Measurements from ENCODE around the gene MARVELD1. TPM values are rescaled to one million over a fixed set of nuclear protein-coding genes. Genes with fewer than 3 reads are reported as not detected.
A peak's percentile ranks its signal among the peaks of the same experiment; 100 is the strongest.

The MARVELD1 gene
- total RNA-seq, 1 donor from 2014 or later = 0.31 TPM

- Mint-ChIP-seq H3K27ac (no peak overlapping the region), H3K36me3 (ENCODE audit: low read depth) (peaks cover 49% of the 10 kb centered on the region), H3K4me3 (no peak overlapping the region), H3K27me3 (no peaks in the 10 kb centered on the region), H3K4me1 (peaks cover 13% of the 10 kb centered on the region), H3K9me3 (no peaks in the 10 kb centered on the region)
- POLR2A ChIA-PET = no interaction called here
- DNase-seq (no peak), ATAC-seq (ENCODE audit: low read depth) (no peak)
- TF ChIP-seq CTCF (IDR thresholded peaks at IDR 0.05) = no peak
- CTCF ChIA-PET = interaction anchor here (0.9 to 8.1 kb wide), 2 partner anchors 13 to 58 kb away, joined by 3 to 86 read pairs; partner anchors contain the start of gene AVPI1
- intact Hi-C loops (cut with micrococcal nuclease) = no loop called here
These were observed 39.6 kb upstream of the MARVELD1 start for GRCh38 chr10:97673736-97674525.

DNA sequence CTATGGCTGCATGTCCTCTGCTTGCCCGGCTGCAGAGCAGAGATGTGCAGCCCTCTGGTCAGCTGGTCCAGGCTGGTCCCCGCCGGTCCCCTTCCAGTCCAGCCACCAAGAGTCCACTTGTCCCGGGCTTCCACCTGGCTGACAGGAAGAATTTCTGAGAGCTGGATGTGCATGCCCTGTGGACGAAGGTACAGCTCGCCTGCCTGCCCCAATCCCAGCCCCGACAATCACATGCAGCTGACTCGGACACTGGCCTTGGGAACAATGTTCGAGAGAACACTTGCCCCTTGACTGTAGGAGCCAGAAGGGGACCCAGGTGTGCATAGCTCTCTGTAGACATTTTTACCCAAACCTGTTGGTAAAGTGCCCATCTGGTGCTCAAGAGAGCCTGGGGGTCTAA is 38.3 kb upstream of the MARVELD1 start:
- Mint-ChIP-seq H3K36me3 (ENCODE audit: low read depth) (peaks cover 43% of the 10 kb centered on the region), H3K4me1 (peaks cover 13% of the 10 kb centered on the region), H3K4me3 (no peak overlapping the region), H3K27ac (no peak overlapping the region), H3K27me3 (no peaks in the 10 kb centered on the region), H3K9me3 (no peaks in the 10 kb centered on the region)
- no peak for TF ChIP-seq CTCF (IDR thresholded peaks at IDR 0.05)
- no peak for DNase-seq
- no peak for ATAC-seq (ENCODE audit: low read depth)
- CTCF ChIA-PET = interaction anchor here (0.8 to 8.1 kb wide), 5 partner anchors 9 to 61 kb away, joined by 3 to 86 read pairs (median 10); partner anchors contain the start of gene ZFYVE27
- intact Hi-C loops (cut with micrococcal nuclease) = no loop called here
- POLR2A ChIA-PET = no interaction called here

DNA sequence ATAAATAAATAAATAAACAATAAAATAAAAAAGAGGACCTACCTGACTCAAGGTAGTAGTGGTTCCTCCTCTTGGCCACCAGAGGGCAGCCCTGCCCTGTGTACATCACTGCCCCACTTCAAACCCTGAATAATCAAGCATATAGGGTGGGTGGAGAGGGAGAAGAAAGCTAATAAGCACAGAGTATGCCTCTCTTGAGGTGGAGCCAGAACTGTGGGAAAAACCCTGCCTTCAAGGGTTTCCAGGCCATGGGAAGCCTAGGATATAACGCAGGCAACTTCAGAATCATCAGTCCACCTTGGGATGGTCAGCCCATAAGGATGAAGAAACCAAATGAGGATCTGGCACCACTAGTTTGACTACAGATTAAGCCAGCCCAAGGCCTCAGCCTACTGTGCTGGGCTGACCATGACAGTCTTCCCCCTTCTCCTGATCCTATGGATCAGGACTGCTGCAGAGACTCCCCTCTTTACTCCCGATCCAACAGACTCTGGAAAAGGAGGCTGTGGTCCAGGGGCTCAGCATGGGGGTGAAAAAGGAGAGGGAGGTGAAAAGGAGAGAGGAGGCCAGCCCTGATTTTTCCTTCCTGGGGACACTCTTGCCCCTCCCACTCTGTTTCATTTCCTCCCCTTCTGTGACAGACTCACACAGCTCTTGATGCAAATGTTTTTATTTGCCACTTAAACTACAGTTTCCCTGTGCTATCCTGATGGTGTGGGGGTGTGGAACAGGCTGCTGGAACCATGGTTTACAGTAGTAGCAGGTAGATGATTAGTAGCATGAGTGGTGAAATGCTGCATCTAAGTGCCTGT is 36.6 kb upstream of the MARVELD1 start:
- ChIA-PET POLR2A (interaction anchor here (1.0 kb wide), 2 partner anchors 10 to 60 kb away, joined by 3 read pairs; partner anchors contain the start of gene ZFYVE27), CTCF (interaction anchor here (0.8 to 8.1 kb wide), 12 partner anchors 10 to 364 kb away, joined by 3 to 86 read pairs (median 6); partner anchors contain the start of genes ANKRD2, AVPI1 and ZFYVE27)
- peak; percentile 83 for TF ChIP-seq CTCF (IDR thresholded peaks at IDR 0.05)
- H3K9me3 Mint-ChIP-seq = no peaks in the 10 kb centered on the region
- H3K4me1 Mint-ChIP-seq = peaks cover 13% of the 10 kb centered on the region
- no peak overlapping the region for H3K4me3 Mint-ChIP-seq
- no peaks in the 10 kb centered on the region for H3K27me3 Mint-ChIP-seq
- DNase-seq (no peak), ATAC-seq (ENCODE audit: low read depth) (peak; percentile 89)
- H3K36me3 Mint-ChIP-seq (ENCODE audit: low read depth) = peaks cover 30% of the 10 kb centered on the region
- intact Hi-C loops (cut with micrococcal nuclease) = loop anchor here (1.0 to 2.0 kb wide), 6 partner anchors 10 to 192 kb away; partner anchors contain the start of genes ANKRD2, AVPI1 and ZFYVE27
- peak overlapping the region; percentile 50 for H3K27ac Mint-ChIP-seq

DNA sequence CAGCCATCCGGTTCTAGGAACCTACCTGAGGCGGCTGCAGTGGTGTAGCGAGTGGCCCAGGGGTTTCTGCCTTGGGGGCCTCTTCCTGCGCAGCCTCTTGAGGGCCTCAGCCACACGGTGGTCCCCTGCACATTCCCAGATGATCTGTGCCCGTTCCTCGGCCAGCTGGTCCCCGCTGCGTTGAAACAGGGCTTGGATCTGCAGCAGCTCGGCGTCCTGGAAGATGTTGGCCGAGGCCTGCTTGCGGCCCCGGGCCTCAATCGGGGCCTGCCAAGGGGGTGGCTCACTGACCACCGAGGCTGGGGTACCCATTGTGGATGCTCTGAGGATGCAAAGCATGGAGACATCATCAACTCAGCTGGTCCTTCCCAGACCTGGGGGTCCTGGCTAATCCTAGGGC is 33.9 kb upstream of the MARVELD1 start:
- ATAC-seq (ENCODE audit: low read depth) (no peak), DNase-seq (no peak)
- no peak overlapping the region for H3K4me3 Mint-ChIP-seq
- H3K36me3 Mint-ChIP-seq (ENCODE audit: low read depth) = peaks cover 11% of the 10 kb centered on the region
- intact Hi-C loops (cut with micrococcal nuclease) = no loop called here
- H3K27ac Mint-ChIP-seq = no peak overlapping the region
- peaks cover 13% of the 10 kb centered on the region for H3K4me1 Mint-ChIP-seq
- POLR2A ChIA-PET = interaction anchor here (0.6 kb wide), 3 partner anchors 12 to 365 kb away, joined by 3 to 6 read pairs (median 3); no protein-coding TSS in a partner anchor
- no peaks in the 10 kb centered on the region for H3K9me3 Mint-ChIP-seq
- no peaks in the 10 kb centered on the region for H3K27me3 Mint-ChIP-seq
- no peak for TF ChIP-seq CTCF (IDR thresholded peaks at IDR 0.05)
- CTCF ChIA-PET = interaction anchor here (0.7 to 8.1 kb wide), 2 partner anchors 47 to 52 kb away, joined by 3 to 86 read pairs; no protein-coding TSS in a partner anchor

All from activated B cell treated with CpG ODN at 0.5 μM for 24 hours (primary cell).